GM18505 (cell line): Measurements from ENCODE around the gene FAM117B.
"Not testable (repeated sequence)": the region's sequence is repeated elsewhere in the genome, so short reads cannot be mapped to it uniquely, and the experiment has no call there.

Experiments
- ATAC-seq: cut with Tn5 transposase; IDR thresholded peaks from one replicate; pipeline ENCODE4 v1.9.1; 2021; ENCODE audit not compliant: unreplicated experiment
- POLR2A ChIP-seq: IDR thresholded peaks from 4 replicates; pipeline ENCODE4 v1.6.1; 2011; ENCODE audit warnings: borderline replicate concordance; ENCODE audit not compliant: insufficient read depth, insufficient read length; ENCODE audit errors: extremely low read depth

The FAM117B gene

GRCh38 chr2:202790676-202791075 lies 155.9 kb downstream of the FAM117B start:
- no peak for ATAC-seq
- TF ChIP-seq POLR2A: no peak

GRCh38 chr2:202797944-202798343 lies 163.2 kb downstream of the FAM117B start:
- no peak for ATAC-seq
- no peak for TF ChIP-seq POLR2A

- ATAC-seq: not testable (repeated sequence)
These were observed 171.1 kb downstream of the FAM117B start for GRCh38 chr2:202805911-202806310.

GRCh38 chr2:202807431-202808138 lies 172.8 kb downstream of the FAM117B start:
- not testable (repeated sequence) for ATAC-seq

- TF ChIP-seq POLR2A: no peak
- no peak for ATAC-seq
These were observed 174.0 kb downstream of the FAM117B start for GRCh38 chr2:202808754-202809153.

- TF ChIP-seq POLR2A: no peak
- no peak for ATAC-seq
These were observed 178.6 kb downstream of the FAM117B start for GRCh38 chr2:202813387-202813786.

GRCh38 chr2:202814226-202814625 lies 179.5 kb downstream of the FAM117B start:
- TF ChIP-seq POLR2A: no peak
- ATAC-seq: no peak

- TF ChIP-seq POLR2A: no peak
- no peak for ATAC-seq
These were observed 181.0 kb downstream of the FAM117B start for GRCh38 chr2:202815548-202816360.

GRCh38 chr2:202817771-202818170 lies 183.0 kb downstream of the FAM117B start:
- TF ChIP-seq POLR2A: no peak
- no peak for ATAC-seq

- TF ChIP-seq POLR2A: no peak
- ATAC-seq: no peak
These were observed 183.6 kb downstream of the FAM117B start for GRCh38 chr2:202818321-202818720.
